GM12878 (cell line): Measurements from ENCODE around the gene FOXK2.

ENCODE experiments used
- BRCA1 ChIP-seq: IDR thresholded peaks from 2 replicates; pipeline ENCODE4 v1.6.1; 2011; ENCODE audit warnings: low read depth, low read length, improper control_type of control experiment
- EZH2 ChIP-seq: IDR thresholded peaks from 2 replicates; pipeline ENCODE4 v1.6.1; 2012; ENCODE audit warnings: low read depth, mild to moderate bottlenecking, control low read depth, inconsistent platforms, low read length, borderline replicate concordance; ENCODE audit not compliant: control insufficient read depth
- FOS ChIP-seq: IDR thresholded peaks from 3 replicates; pipeline ENCODE4 v1.6.1; 2011; ENCODE audit warnings: borderline replicate concordance; ENCODE audit not compliant: insufficient read length; ENCODE audit errors: extremely low read depth
- NFYA ChIP-seq: IDR thresholded peaks from 2 replicates; pipeline ENCODE4 v1.6.1; 2011; ENCODE audit warnings: low read depth, mild to moderate bottlenecking, low read length, improper control_type of control experiment, borderline replicate concordance
- POLR2AphosphoS2 ChIP-seq: IDR thresholded peaks from 2 replicates; pipeline ENCODE4 v1.6.1; 2011; ENCODE audit warnings: low read depth, mild to moderate bottlenecking, low read length, improper control_type of control experiment, moderate library complexity
- TAF1 ChIP-seq: IDR thresholded peaks from 2 replicates; pipeline ENCODE4 v1.6.1; 2011; ENCODE audit warnings: mild to moderate bottlenecking, low read depth, low read length, borderline replicate concordance
- ZBTB33 ChIP-seq: fragments of 450-650 bp; IDR thresholded peaks from 2 replicates; pipeline ENCODE4 v1.6.1; 2017; ENCODE audit warnings: mild to moderate bottlenecking
- ZNF274 ChIP-seq: IDR thresholded peaks from one replicate; pipeline ENCODE4 v1.8.0; 2011; ENCODE audit not compliant: insufficient read length, insufficient read depth

DNA sequence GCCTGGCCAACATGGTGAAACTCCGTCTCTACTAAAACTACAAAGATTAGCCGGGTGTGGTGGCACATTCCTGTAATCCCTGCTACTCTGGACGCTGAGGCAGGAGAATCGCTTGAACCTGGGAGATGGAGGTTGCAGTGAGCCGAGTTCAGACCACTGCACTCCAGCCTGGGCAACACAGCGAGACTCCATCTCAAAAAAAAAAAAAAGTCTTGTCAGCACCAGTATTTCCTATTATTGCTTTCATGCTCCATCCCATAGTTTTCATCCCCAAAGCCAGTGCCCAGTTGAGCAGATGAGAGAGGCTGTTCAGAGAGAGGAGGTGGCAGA, 70.3 kb downstream of the FOXK2 start:
- TF ChIP-seq EZH2 (no peak), FOS (no peak), TAF1 (no peak), ZBTB33 (no peak), POLR2AphosphoS2 (no peak), NFYA (no peak), ZNF274 (no peak), BRCA1 (no peak)
